NCI-H2081 treated with DMSO at 0.1 percent for 48 hours (cell line): ENCODE results near the gene CCDC7.
"Not testable (repeated sequence)": the region's sequence is repeated elsewhere in the genome, so short reads cannot be mapped to it uniquely, and the experiment has no call there.

Experiments
- DNase-seq: peaks from one replicate; lab custom pipeline; 2025; lab: John Stamatoyannopoulos, UW

The CCDC7 gene

GRCh38 chr10:32713560-32713959 is 267.6 kb downstream of the CCDC7 start:
- no peak for DNase-seq

- no peak for DNase-seq
Observed at GRCh38 chr10:32731527-32731926, 285.6 kb downstream of the CCDC7 start.

GRCh38 chr10:32738958-32739357 is 293.0 kb downstream of the CCDC7 start:
- no peak for DNase-seq

GRCh38 chr10:32744321-32744720 is 298.4 kb downstream of the CCDC7 start:
- DNase-seq = no peak

- DNase-seq = no peak
Observed at GRCh38 chr10:32746869-32747268, 300.9 kb downstream of the CCDC7 start.

- DNase-seq = no peak
Observed at GRCh38 chr10:32751582-32751981, 305.6 kb downstream of the CCDC7 start.

GRCh38 chr10:32754900-32755299 is 309.0 kb downstream of the CCDC7 start:
- not testable (repeated sequence) for DNase-seq

GRCh38 chr10:32771217-32771616 is 325.3 kb downstream of the CCDC7 start:
- DNase-seq = no peak

- DNase-seq = no peak
Observed at GRCh38 chr10:32773105-32773504, 327.2 kb downstream of the CCDC7 start.

GRCh38 chr10:32786968-32787367 is 341.0 kb downstream of the CCDC7 start:
- DNase-seq = no peak

GRCh38 chr10:32787690-32788284 is 341.8 kb downstream of the CCDC7 start:
- no peak for DNase-seq

- DNase-seq = no peak
Observed at GRCh38 chr10:32788359-32788758, 342.4 kb downstream of the CCDC7 start.

- no peak for DNase-seq
Observed at GRCh38 chr10:32790483-32790882, 344.5 kb downstream of the CCDC7 start.

GRCh38 chr10:32793033-32793432 is 347.1 kb downstream of the CCDC7 start:
- DNase-seq = no peak

- DNase-seq = no peak
Observed at GRCh38 chr10:32795598-32796183, 349.8 kb downstream of the CCDC7 start.

GRCh38 chr10:32797393-32797792 is 351.5 kb downstream of the CCDC7 start:
- DNase-seq = not testable (repeated sequence)

- no peak for DNase-seq
Observed at GRCh38 chr10:32846974-32847373, 401.0 kb downstream of the CCDC7 start.

GRCh38 chr10:32851301-32851700 is 405.4 kb downstream of the CCDC7 start:
- DNase-seq = no peak

- no peak for DNase-seq
Observed at GRCh38 chr10:32854435-32854834, 408.5 kb downstream of the CCDC7 start.

- DNase-seq = no peak
Observed at GRCh38 chr10:32865170-32865569, 419.2 kb downstream of the CCDC7 start.

- no peak for DNase-seq
Observed at GRCh38 chr10:32877915-32878314, 432.0 kb downstream of the CCDC7 start.

GRCh38 chr10:32878646-32879045 is 432.7 kb downstream of the CCDC7 start:
- DNase-seq = no peak

- DNase-seq = no peak
Observed at GRCh38 chr10:32882076-32882475, 436.1 kb downstream of the CCDC7 start.

GRCh38 chr10:32887481-32887880 is 441.5 kb downstream of the CCDC7 start:
- no peak for DNase-seq
